Retinal pigment epithelial cell (primary cell): ENCODE results near the gene NEDD4L.

Experiments
- DNase-seq: peaks from one replicate; pipeline ENCODE4 v3.0.0-alpha.2; 2010; ENCODE audit warnings: low read depth
- H3K4me3 ChIP-seq: 2 replicates; pipeline ENCODE4 v1.5.1; 2011; ENCODE audit warnings: mild to moderate bottlenecking, low read length, control low read depth, moderate library complexity
- CTCF ChIP-seq: conservative IDR thresholded peaks from 2 replicates; pipeline ENCODE4 v1.5.1; 2011; ENCODE audit warnings: low read depth, low read length, control low read depth, inconsistent platforms

The NEDD4L gene

DNA sequence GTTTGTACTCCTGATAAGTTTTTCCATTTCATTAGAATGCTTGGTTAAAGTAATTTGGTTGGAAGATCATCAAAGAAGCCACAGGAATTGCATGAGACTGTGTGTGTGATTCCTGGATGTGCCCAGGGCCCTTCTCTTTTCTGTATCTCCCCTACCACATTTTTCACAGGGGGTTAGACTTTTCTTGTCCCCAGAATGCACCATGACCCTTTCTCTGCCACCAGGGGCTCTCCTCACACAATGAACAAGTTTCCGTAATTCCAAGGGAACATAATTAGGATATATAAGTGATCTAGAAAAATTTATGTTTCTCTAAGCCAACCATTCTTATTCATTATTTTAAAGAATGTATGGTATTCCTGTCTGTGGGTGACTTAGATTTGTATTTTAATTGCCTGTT is 291.8 kb downstream of the NEDD4L start:
- TF ChIP-seq CTCF = peak; percentile 55
- DNase-seq = no peak
- H3K4me3 ChIP-seq = no peak overlapping the region

GRCh38 chr18:58336605-58337004 is 292.6 kb downstream of the NEDD4L start:
- TF ChIP-seq CTCF = no peak
- DNase-seq = no peak
- no peak overlapping the region for H3K4me3 ChIP-seq

- no peak for TF ChIP-seq CTCF
- no peak for DNase-seq
- H3K4me3 ChIP-seq = no peak overlapping the region
These were observed 293.3 kb downstream of the NEDD4L start for GRCh38 chr18:58337285-58337684.

GRCh38 chr18:58337686-58338085 is 293.7 kb downstream of the NEDD4L start:
- DNase-seq = no peak
- H3K4me3 ChIP-seq = no peak overlapping the region
- TF ChIP-seq CTCF = no peak

DNA sequence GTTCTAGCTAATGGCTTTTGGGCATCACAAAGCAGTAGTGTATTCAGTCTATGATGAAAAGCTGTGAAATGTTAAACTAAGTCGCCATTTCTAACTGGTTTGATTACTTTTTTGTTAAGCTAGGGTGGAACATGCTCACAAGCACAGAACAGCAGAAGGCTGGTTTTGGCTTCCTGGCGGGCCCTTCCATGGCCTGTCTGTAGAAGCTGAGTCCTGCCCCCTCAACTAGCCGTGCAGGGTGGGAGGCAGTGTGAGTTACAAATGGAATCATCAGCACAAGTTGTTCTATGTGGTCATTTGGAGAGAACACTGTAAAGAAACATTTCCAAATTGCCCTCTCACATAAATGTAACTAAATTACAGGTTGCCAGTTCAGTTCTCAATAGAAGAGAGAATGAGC is 294.1 kb downstream of the NEDD4L start:
- no peak overlapping the region for H3K4me3 ChIP-seq
- no peak for TF ChIP-seq CTCF

DNA sequence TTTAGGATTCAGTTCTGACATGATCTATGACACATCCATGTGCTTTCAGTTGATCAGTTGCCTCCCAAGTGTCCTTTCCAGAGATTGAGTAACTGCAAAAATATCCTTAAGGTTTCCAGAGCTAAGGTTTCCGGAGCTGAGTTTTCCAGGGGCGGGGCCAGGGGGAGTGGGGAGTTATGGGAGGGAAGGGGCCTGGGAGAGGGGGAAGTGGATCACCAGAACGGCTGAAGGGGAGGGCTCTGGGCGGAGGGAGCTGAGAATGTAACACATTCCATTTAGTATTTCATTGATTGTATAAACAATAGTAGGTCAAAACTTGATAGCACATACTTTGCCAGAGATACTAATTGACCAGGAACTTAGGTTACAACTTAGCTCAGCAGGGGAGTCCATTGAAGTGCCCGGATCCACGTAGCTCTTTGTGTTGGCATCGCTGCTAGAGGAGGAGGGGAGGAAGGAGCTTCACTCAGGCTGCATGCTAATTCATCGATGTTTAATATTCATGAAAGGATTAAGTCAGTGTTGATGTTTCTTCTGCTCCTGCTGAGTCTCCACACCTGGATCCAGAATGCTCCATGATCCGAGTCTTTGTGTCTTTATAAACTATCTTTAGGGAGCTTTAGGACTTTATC is 295.1 kb downstream of the NEDD4L start:
- H3K4me3 ChIP-seq = no peak overlapping the region
- TF ChIP-seq CTCF = no peak
- DNase-seq = no peak

More for the DNA sequence above, 294.1 kb downstream of the NEDD4L start:
- DNase-seq = no peak

- no peak overlapping the region for H3K4me3 ChIP-seq
- DNase-seq = no peak
- no peak for TF ChIP-seq CTCF
These were observed 295.9 kb downstream of the NEDD4L start for GRCh38 chr18:58339890-58340289.
